Stimulated activated CD4-positive, alpha-beta T cell treated with anti-CD3 and anti-CD28 coated beads, Interleukin-2, amount 100 ng/mL, for 24 hours (primary cell): ENCODE data around the gene ATG2B.

Experiments
- DNase-seq, 2 donors: peaks; one replicate each; pipeline ENCODE4 v3.0.0-alpha.2; 2020

Gene ATG2B

GRCh38 chr14:96270565-96271420, 92.3 kb downstream of the ATG2B start:
- DNase-seq: no peak

GRCh38 chr14:96269359-96269710, 93.8 kb downstream of the ATG2B start:
- DNase-seq: no peak

- DNase-seq: no peak
These were observed 94.4 kb downstream of the ATG2B start for GRCh38 chr14:96268431-96269358.

- DNase-seq: no peak
These were observed 95.2 kb downstream of the ATG2B start for GRCh38 chr14:96267916-96268315.

GRCh38 chr14:96267336-96267735, 95.8 kb downstream of the ATG2B start:
- DNase-seq: no peak

- no peak for DNase-seq
These were observed 97.6 kb downstream of the ATG2B start for GRCh38 chr14:96265383-96266095.

- no peak for DNase-seq
These were observed 98.3 kb downstream of the ATG2B start for GRCh38 chr14:96264853-96265252.

- no peak for DNase-seq
These were observed 99.0 kb downstream of the ATG2B start for GRCh38 chr14:96264200-96264553.

- no peak for DNase-seq
These were observed 99.6 kb downstream of the ATG2B start for GRCh38 chr14:96263347-96264199.

- no peak for DNase-seq
These were observed 101.1 kb downstream of the ATG2B start for GRCh38 chr14:96261772-96262655.

GRCh38 chr14:96261053-96261452, 102.1 kb downstream of the ATG2B start:
- DNase-seq: no peak

GRCh38 chr14:96260341-96260821, 102.8 kb downstream of the ATG2B start:
- DNase-seq: no peak

- DNase-seq: no peak
These were observed 105.2 kb downstream of the ATG2B start for GRCh38 chr14:96257900-96258299.

GRCh38 chr14:96257056-96257455, 106.1 kb downstream of the ATG2B start:
- DNase-seq: no peak

- DNase-seq: no peak
These were observed 106.7 kb downstream of the ATG2B start for GRCh38 chr14:96256407-96256806.

- no peak for DNase-seq
These were observed 107.4 kb downstream of the ATG2B start, which contains the start of gene BDKRB1 for GRCh38 chr14:96255501-96256366. Gene BDKRB1 (plus strand): TSS chr14:96256210. CDS start chr14:96263683, 7,473 bp downstream.

- no peak for DNase-seq
These were observed 108.5 kb downstream of the ATG2B start for GRCh38 chr14:96254687-96255086.

GRCh38 chr14:96252999-96253539, 110.1 kb downstream of the ATG2B start:
- no peak for DNase-seq

GRCh38 chr14:96252323-96252998, 110.7 kb downstream of the ATG2B start:
- no peak for DNase-seq
